COLO829 (cell line): ENCODE results near the gene SAMD8.
"Not testable (repeated sequence)": the region's sequence is repeated elsewhere in the genome, so short reads cannot be mapped to it uniquely, and the experiment has no call there.

ENCODE experiments used
- DNase-seq: peaks from one replicate; pipeline ENCODE4 v3.0.0; 2012; ENCODE audit warnings: low spot score

SAMD8 gene

DNA sequence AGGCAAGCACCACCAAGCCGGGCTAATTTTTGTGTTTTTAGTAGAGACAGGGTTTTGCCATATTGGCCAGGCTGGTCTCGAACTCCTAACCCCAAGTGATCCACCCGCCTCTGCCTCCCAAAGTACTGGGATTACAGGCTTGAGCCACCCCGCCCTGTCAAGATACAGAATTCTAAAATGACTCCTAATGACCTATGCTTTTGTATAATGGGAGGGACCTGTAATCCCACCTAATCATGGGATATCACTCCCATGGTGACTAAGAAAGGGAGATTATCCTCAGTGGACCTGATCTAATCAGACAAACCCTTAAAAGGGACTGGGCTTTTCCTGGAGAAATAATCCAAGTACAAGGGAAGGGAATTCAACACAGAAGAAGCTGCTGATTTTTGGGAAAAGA is 28.8 kb downstream of the SAMD8 start:
- no peak for DNase-seq

DNA sequence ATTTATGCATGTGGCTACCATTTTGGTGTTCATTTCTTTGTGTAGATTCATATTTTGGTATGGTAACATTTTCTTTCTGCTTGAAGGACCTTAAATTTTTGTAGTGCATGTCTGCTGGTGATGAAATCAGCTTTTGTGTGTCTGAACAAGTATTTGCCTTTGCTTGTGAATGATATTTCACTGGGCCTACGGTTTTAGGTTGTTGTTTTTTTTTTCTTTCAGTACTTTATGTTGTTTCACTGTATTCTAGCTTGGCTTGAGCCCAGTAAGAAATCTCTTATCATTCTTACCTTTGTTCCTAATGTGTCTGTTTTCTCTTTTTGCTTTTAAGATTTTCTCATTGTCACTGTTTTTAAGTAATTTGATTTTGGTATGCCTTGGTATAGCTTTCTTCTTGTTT is 31.9 kb downstream of the SAMD8 start:
- no peak for DNase-seq

DNA sequence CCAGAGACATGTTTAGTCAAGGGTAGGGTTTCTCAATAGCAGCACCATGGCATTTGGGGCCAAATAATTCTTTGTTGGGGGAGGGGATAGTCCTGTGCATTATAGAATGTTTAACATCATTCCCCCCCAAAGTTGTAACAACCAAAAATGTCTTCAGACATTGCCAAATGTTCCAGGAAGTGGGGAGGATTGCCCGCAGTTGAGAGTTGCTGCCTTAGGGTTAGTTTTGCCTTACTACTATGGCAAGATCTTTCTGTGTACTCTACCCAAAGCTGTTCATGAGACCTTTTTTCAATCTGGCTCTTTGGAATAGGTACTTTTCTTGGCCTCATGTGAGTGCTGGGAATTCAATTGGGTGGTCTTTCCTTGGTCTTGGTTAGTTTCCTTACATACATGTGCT is 34.1 kb downstream of the SAMD8 start:
- DNase-seq: no peak

DNA sequence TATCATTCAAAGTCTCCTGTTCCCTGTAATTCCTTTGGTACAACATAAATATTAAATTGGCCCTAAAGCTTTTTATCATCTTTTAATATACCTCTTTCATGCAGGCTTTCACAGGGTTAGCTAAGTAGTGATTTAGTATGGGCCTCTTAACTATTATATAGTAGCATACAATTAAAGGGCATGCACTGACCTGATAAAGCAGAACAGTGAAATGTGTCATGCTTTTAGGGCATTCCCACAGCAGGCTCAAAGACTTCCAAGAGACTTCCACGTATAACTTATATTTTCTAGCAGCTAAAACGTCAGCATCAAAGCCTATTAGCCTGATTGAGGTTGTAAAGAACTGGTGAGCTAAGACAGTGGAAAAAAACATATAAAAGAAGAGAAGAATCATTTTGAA is 35.3 kb downstream of the SAMD8 start:
- no peak for DNase-seq

DNA sequence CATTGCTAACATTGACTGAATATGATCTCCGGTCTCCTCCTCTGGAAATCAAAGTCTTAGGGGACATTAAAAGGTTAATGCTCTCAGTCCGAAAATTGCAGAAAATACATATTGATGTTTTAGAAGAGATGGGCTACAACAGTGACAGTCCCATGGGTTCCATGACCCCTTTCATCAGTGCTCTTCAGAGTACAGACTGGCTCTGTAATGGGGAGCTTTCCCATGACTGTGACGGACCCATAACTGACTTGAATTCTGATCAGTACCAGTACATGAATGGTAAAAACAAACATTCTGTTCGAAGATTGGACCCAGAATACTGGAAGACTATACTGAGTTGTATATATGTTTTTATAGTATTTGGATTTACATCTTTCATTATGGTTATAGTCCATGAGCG is 39.2 kb downstream of the SAMD8 start:
- DNase-seq: no peak

DNA sequence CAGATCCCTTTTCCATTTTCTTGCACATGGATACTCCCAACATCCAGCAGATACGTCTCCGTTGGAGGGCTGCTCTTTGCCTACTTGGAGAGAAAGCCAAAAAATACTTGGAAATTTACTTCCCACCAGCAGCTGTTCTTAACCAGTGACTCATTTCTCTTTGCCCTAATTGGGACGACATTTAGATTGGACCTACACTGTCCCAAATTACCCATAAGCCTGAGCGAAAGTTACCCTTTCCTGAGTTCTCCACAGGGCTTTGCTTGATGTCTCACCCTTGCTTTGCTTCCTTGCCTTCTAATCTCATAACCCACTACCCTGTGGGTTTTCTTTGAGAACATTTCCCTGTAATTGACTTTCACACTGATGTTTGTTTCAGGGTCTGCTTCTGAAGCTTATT is 48.1 kb downstream of the SAMD8 start:
- DNase-seq: no peak

DNA sequence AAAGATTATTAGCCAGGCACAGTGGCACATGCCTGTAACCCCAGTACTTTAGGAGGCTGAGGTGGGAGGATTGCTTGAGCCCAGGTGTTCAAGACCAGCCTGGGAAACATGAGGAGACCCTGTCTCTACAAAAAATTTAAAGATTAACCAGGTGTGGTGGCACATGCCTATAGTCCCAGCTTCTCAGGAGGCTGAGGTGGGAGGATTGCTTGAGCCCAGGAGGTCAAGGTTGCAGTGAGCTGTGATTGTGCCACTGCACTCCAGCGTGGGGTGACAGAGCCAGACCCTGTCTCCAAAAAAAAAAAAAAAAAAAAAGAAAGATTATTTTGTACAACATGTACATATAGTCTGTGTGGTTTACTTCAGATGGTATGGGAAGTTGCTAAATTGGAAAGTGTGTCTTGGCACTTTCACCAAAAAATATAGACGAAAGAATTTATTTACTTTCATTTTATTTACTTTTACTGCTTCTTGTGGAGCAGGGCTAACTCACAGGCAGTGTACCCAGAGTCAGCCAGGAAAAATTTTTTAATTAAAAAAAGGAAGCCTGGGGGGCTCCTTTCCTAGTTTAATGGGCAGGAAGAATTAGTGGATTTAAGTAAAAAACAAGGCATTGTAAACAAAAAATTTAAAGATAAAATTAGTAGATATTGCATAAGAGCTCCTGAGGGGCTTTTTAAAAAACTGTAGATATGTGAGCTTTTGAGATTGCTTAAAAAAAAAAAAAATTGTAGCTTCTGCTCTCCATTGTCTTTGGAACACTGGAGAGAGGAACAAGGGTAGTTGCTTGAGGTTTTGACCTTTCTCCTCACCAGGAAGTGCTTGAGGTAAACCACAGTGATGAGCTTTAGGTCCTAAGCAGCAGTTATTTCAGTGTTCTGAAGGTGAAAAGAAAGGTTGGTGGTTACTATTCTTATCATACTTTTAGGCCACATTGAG is 54.5 kb downstream of the SAMD8 start:
- DNase-seq: no peak

DNA sequence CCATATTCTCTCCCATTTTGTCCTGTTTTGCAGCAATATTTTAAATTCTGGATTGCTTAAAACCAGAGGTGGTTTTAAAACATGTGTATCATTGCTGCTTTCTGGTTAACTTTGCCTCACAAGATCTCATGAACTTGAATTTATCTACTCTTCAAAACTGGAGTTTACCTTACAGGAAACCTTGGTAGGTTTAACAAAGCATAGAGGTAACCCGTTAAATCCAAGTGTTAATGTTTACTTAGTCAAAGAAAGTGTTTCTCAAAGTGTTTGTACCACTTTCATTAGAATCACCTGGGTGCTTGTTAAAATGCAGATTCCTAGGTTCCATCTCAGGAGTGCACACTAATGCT is 55.1 kb downstream of the SAMD8 start:
- DNase-seq: no peak

DNA sequence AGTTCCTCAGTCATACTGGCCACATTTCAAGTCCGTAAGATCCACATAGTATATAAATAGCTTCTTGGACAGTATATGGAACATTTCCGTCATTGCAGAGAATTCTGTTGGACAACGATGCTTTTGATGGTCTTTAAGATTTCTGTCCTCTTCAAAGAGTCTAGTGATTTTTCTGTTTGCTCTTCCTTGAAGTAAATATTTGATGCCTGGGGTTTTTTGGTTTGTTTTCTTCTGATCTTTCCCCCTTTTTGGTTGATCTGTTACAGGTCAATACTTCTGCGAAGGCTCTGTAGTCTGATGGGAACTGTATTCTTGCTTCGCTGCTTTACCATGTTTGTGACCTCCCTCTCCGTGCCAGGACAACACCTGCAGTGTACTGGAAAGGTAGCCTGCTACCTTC is 56.8 kb downstream of the SAMD8 start:
- no peak for DNase-seq

DNA sequence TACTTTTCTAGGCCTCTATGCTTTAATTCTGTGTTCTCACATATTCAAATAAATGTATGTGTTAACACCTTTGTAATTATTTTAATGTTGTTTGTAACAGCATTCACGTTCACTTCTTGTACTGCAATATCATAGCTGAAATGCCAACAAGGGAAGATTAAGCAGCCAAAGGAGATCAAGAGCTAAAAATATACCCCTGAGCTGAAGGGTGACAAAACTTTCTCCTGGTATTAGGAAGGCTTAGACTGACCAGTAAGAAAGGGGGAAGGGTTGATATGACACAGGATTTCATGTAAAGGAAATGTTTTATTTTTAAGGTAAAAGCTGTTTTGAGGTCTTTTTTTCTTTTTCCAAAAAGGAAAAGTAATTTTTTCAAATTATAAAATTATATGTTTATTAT is 58.8 kb downstream of the SAMD8 start:
- DNase-seq: no peak

DNA sequence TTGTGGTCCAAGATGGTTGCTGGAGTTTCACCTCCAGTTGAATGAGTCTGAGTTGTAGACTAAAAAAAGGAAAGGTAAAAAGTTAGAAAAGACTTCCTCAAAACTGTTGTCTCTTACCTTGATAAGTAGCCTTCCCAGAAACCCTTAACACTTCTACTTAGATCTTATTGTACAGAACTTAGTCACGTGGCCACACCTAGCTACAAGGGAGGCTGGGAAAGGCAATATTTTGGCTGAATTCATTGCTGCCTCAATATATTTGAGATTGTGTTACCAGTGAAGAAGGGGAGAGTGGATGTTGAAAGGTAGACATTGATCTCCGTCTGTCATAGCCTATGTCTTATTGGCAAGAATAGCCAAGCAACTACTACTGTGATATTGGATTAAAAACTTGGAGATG is 63.6 kb downstream of the SAMD8 start:
- no peak for DNase-seq

DNA sequence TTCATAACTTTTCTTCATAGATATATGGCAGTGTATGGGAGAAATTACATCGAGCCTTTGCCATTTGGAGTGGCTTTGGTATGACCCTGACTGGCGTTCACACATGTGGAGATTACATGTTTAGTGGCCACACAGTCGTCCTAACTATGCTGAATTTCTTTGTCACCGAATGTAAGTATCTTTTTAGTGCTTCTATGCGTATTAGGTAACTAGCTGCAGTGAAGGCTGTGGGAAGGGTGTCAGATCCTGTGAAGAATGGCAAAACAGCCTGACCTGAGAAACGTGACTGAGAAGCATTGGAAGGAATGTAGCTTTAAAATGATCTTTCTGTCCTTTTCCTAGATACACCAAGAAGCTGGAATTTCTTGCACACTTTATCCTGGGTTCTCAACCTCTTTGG is 64.6 kb downstream of the SAMD8 start:
- no peak for DNase-seq

DNA sequence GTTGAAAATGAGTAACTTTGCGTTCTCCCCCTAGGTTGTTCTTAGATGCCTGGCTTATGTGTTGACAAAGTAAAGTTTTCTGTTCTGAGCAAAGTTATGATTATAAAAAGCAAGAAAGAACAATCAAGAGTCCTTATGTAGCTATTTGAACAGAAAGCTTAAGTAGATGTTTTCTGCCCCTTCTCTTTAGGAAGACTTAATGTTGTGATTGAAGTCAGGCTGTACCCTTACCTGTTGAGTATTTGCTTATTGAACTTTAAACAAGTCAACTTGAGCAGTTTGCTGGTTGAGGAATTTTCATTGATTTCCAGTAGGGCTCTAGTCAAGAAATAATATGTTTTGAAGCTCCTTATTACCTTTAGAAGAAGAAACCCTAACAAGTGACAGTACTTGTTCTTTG is 65.3 kb downstream of the SAMD8 start:
- DNase-seq: no peak

DNA sequence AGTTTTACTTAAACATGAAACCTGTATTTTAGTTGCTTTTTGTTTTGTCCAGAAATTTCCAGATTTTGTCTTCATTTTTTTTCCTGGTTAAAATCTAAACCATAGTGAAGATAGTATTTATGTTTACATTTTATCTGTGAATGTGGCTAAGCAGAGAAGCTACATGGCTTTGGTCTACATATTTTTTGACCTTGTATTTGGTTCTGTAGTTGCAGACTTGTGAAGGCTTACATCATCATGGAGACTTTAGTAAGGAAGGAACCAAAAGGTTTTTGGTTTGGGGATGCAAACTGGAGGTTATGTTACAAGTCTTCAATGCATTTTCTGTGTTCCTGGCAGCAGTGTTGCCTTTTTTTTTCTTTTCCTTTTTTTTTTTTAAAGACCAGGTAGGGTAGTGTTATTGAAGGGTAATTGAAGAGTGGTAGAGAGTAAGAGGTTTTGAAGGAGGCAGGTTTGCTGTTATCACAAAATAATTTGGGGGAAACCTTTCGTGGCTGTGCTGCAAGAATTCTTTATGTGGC is 68.3 kb downstream of the SAMD8 start:
- no peak for DNase-seq

DNA sequence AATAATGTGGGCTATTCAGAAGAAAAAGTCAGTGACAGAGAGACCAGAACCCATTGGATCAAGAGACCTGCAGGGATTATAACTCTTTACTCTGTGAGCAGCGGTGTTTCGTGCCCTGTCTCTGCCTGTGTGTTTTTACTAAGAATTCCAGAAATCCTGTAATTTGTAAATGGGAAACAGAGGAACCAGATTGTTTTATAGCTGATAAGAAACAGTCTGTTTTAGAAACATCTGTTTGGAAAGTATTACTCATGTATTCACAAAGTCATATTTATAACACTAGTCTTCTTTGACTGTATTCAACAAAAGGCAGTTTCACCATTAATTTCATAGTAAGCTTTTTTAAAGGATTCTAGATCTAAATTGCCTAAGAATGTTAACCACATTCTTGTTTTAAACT is 69.1 kb downstream of the SAMD8 start:
- DNase-seq: peak; percentile 36

DNA sequence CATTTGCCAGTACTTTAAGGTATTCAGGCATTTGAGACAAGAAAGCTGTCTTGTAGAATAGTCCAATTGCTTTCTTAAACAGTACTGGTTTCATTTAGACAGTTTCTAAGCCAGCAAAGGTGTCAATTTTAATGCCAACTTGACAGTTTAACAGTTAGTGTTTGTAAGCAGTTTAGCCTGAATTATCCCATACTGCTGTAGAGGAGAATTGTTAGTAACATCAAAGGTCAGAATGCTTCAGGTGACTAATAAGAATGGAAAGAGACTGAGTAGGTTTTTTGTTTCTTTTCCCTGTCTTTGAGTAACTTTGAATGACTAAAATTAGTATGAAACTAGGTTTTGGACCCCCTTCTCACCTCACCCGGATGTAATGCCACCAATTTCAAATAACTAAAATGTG is 69.6 kb downstream of the SAMD8 start:
- DNase-seq: no peak

DNA sequence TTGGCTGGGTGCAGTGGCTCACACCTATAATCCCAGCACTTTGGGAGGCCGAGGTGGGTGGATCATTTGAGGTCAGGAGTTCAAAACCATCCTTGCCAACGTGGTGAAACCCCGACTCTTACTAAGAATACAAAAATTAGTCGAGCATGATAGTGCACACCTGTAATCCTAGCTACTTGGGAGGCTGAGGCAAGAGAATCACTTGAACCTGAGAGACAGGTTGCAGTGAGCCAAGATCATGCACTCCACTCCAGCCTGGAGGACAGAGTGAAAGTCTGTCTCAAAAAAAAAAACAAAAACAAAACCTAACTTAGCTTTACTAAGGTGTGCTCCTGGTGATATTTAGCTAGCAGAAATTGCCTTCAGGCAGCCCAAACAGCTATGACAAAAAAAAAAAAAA is 74.9 kb downstream of the SAMD8 start:
- no peak for DNase-seq

DNA sequence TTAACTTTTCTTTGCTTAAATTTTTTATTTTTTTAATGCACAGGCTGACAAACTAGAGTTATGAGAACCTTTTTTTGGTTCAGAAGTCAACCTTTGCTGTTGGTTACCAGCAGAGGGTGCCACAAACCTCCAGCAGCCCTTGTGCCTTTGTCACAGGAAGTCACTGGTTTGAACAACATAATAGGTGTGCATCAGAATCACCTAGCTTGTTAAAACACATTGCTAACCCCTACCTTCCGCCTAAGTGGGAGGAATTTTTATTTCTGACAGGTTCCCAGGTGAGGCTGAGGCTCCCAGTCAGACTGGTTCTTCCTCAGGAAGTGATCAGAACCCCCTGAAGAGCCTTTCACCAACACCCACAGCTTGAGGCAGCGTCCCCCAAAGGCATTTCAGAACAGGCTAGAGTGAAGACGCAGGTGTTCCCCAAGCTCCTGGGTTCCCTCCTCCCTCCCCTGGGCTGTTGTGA is 76.5 kb downstream of the SAMD8 start:
- peak; percentile 36 for DNase-seq

DNA sequence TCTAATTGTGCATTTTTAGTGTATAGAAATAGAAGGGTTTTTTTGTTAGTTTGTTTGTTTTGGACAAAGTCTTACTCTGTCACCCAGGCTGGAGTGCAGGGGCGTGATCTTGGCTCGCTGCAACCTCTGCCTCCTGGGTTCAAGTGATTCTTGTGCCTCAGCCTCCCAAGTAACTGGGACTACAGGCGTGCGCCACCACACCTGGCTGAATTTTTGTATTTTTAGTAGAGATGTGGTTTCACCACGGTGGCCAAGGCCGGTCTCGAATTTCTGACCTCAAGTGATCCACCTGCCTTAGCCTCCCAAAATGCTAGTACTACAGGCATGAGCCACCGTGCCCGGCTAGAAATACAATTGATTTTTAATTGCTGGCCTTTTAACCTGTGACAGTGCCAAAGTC is 77.1 kb downstream of the SAMD8 start:
- DNase-seq: not testable (repeated sequence)

DNA sequence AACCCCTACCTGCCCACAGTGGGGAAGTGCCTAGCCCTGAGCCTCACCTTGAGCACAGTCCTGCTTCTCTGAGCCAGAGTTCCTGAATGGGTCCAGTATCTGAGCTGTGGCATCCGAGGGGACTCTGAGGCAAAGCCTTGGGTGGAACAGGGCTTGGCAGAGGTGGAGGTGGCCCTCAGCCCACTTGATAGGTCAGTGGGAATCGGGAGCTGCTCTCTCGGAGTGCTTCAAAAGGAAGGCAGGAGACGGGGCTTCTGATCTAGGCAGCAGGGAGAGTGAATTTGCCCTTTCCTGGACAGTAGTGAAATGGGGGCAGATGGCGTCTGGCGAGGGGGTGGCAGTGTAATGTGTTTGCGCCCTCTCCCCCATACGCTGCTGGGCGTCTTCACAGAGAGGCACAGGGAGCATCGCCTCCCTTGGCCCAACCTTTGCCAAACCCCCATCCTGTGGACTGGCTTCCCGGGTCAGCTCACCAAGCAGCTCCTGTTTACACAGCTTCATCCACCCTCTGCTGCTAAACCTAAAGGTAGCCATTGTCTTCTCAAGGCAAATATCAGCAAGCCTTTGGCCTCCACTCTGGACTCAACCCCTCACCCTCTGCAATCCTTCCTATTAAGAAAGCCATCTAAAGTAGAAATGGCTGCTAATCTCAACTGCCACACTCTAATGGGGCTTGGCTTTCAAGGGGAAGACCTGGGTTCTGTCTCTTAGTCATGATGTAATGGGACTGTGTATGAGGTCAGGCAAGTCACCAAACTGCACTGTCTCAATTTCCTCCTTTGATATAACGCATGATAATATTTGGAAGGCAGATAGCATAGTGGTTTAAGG is 78.0 kb downstream of the SAMD8 start:
- DNase-seq: no peak

DNA sequence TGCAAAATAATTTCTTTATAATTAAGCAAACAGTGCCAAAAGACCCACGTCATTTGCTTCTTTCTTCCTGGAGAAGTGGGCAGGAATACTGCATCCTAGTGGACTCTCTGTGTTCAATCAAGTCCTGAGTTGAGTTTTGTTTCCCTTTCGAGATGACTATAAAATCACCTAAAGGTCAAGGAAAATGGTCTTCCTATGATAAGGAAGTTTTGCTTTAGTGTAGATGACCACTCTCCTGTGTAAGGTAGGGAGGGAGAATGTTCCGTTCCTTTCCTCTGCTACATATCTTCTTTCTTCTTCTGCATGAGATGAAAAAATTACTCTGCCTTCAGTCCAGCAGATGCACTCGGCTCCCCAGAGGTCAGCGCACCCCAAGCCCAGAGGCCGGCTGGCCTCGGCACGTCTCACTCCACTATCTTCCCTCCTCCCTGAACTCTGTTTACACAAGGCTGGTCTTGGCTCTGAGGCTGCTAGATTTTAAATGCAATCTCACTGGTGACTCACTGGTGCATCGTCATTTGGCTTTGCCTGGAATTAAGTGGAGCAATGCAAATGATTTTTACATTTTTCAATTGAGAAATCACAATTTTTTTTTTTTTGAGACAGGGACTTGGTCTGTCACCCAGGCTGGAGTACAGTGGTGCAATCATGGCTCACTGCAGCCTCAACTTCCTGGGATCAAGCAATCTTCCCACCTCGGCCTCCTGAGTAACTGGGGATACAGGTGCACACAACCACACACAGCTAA is 80.5 kb downstream of the SAMD8 start:
- no peak for DNase-seq

DNA sequence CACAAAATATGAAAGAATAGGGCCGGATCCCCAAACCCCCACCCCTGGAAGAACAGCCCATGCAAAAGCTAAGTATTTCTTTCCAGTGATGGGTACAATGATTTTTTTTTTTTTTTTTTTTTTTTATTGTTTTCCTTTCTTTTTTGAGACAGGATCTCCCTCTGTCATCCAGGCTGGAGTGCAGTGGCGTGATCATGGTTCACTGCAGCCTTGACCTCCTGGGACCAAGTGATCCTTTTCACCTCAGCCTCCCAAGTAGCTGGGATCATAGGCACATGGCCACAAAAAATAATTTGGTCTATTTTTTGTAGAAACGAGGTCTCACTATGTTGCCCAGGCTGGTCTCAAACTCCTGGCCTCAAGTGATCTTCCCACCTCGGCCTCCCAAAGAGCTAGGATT is 83.2 kb downstream of the SAMD8 start:
- not testable (repeated sequence) for DNase-seq
